Upper lobe of left lung (tissue), 6 donors: ENCODE results near the gene RBM20. TPM values are rescaled to one million over a fixed set of nuclear protein-coding genes. Genes with fewer than 3 reads are reported as not detected.

Experiments
- ATAC-seq, 2 donors: fragments of 200-7000 bp; cut with Tn5 transposase; one replicate each; pipeline ENCODE4 v1.9.1; 2022; ENCODE audit warnings: mild to moderate bottlenecking in 2 of 2, moderate library complexity in 2 of 2; ENCODE audit not compliant: low FRiP score in 2 of 2
- DNase-seq, 2 donors: peaks; one replicate each; pipeline ENCODE4 v3.0.0-alpha.2; 2019 to 2020
- H3K27ac ChIP-seq, 4 donors: fragments of 200-600 bp; sonication (generic); one replicate each; pipeline ENCODE4 v1.5.1; 2016 to 2019
- H3K27me3 ChIP-seq, 4 donors: fragments of 200-600 bp; sonication (generic); one replicate each; pipeline ENCODE4 v1.5.1; 2017 to 2019
- H3K36me3 ChIP-seq, 4 donors: fragments of 200-600 bp; sonication (generic); one replicate each; pipeline ENCODE4 v1.5.1; 2016 to 2019
- H3K4me1 ChIP-seq, 4 donors: fragments of 200-600 bp; sonication (generic); one replicate each; pipeline ENCODE4 v1.5.1; 2018 to 2019
- H3K4me3 ChIP-seq, 4 donors: fragments of 200-600 bp; sonication (generic); one replicate each; pipeline ENCODE4 v1.5.1; 2017 to 2019; ENCODE audit warnings: mild to moderate bottlenecking in 2 of 4, moderate library complexity in 1 of 4
- H3K9me3 ChIP-seq, 4 donors: fragments of 200-600 bp; sonication (generic); one replicate each; pipeline ENCODE4 v1.5.1; 2018 to 2019
- CTCF ChIP-seq, 6 experiments: fragments of 450-650 bp in 4 of 6; fragments of 200-600 bp in 2 of 6; sonication (generic) in 2 of 6; IDR thresholded peaks; one replicate each; pipeline ENCODE4 v1.5.1; 2016 to 2019; ENCODE audit warnings: antibody characterized with exemption in 6 of 6
- EP300 ChIP-seq, 4 donors: sonication (generic); formaldehyde crosslinking; IDR thresholded peaks; one replicate each; pipeline ENCODE4 v1.5.1; 2017; ENCODE audit warnings: antibody characterized with exemption in 4 of 4, control low read depth in 2 of 4
- POLR2A ChIP-seq, 4 donors: fragments of 450-650 bp; IDR thresholded peaks; one replicate each; pipeline ENCODE4 v1.5.1; 2016 to 2017; ENCODE audit warnings: antibody characterized with exemption in 4 of 4, mild to moderate bottlenecking in 2 of 4
- POLR2AphosphoS5 ChIP-seq, 2 donors: sonication (generic); formaldehyde crosslinking; IDR thresholded peaks; one replicate each; pipeline ENCODE4 v1.5.1; 2017; ENCODE audit warnings: antibody characterized with exemption in 2 of 2
- WGBS, 2 donors: methylation state at CpG; one replicate each; pipeline ENCODE4 v1.1.5; 2017 to 2018; 5-methylcytosine and 5-hydroxymethylcytosine counted together
- total RNA-seq, 6 donors: library from RNA; depleted of rRNA in 4 of 6; stranded (reverse); fragments of >200 nt in 4 of 6; gene quantifications; one replicate each; pipeline versions ENCODE4 v1.1.0 to v1.2.1, GENCODE V29; 2016 to 2021
- donor health status: DM: no; HTN: no; CAD: no; lungs with moderate emphysema.
- donor health status: DM: no; HTN: yes; CAD: no; lungs with severe emphysema.

The RBM20 gene
- total RNA-seq, 6 donors from 2014 or later, result 0.11 to 7.5 (median 1.5) TPM

GRCh38 chr10:110835841-110836240 lies 191.7 kb downstream of the RBM20 start:
- Histone ChIP-seq H3K9me3 (no peaks in the 10 kb centered on the region), H3K27ac (peak overlapping the region in 2 of 4 donors; percentile 7 to 40), H3K4me1 (peaks cover 0 to 34% (median 8%) of the 10 kb centered on the region in 4 donors), H3K27me3 (no peaks in the 10 kb centered on the region), H3K36me3 (no peaks in the 10 kb centered on the region), H3K4me3 (no peak overlapping the region)
- 66 to 71% methylated on average over 7 of the region's 7 CpGs for WGBS, 2 donors
- DNase-seq (no peak), ATAC-seq (no peak)
- TF ChIP-seq EP300 (IDR thresholded peaks at IDR 0.05), result no peak
- TF ChIP-seq CTCF (IDR thresholded peaks at IDR 0.05), result no peak
- TF ChIP-seq POLR2A (IDR thresholded peaks at IDR 0.05), result no peak
- TF ChIP-seq POLR2AphosphoS5 (IDR thresholded peaks at IDR 0.05), result no peak

- Histone ChIP-seq H3K4me1 (peaks cover 0 to 36% (median 8%) of the 10 kb centered on the region in 4 donors), H3K27ac (no peak overlapping the region), H3K9me3 (no peaks in the 10 kb centered on the region), H3K36me3 (no peaks in the 10 kb centered on the region), H3K27me3 (no peaks in the 10 kb centered on the region), H3K4me3 (no peak overlapping the region)
- TF ChIP-seq POLR2A (IDR thresholded peaks at IDR 0.05), result no peak
- no peak for TF ChIP-seq POLR2AphosphoS5 (IDR thresholded peaks at IDR 0.05)
- no peak for TF ChIP-seq CTCF (IDR thresholded peaks at IDR 0.05)
- no peak for TF ChIP-seq EP300 (IDR thresholded peaks at IDR 0.05)
- no peak for DNase-seq
- WGBS, 2 donors, result 89 to 100% methylated on average over 3 of the region's 3 CpGs
- ATAC-seq, result no peak
Measured at GRCh38 chr10:110836706-110837105, 192.6 kb downstream of the RBM20 start.

- H3K9me3 ChIP-seq, result no peaks in the 10 kb centered on the region
- TF ChIP-seq POLR2AphosphoS5 (IDR thresholded peaks at IDR 0.05) (no peak), POLR2A (IDR thresholded peaks at IDR 0.05) (no peak), CTCF (IDR thresholded peaks at IDR 0.05) (no peak), EP300 (IDR thresholded peaks at IDR 0.05) (no peak)
- no peak for ATAC-seq
- H3K4me1 ChIP-seq, result peaks cover 0 to 39% (median 11%) of the 10 kb centered on the region in 4 donors
- H3K27ac ChIP-seq, result peak overlapping the region in 1 of 4 donors; percentile 0
- no peak for DNase-seq
- H3K36me3 ChIP-seq, result no peaks in the 10 kb centered on the region
- no peaks in the 10 kb centered on the region for H3K27me3 ChIP-seq
- no peak overlapping the region for H3K4me3 ChIP-seq
- 81 to 94% methylated on average over 2 of the region's 2 CpGs for WGBS, 2 donors
Measured at GRCh38 chr10:110837418-110838171, 193.5 kb downstream of the RBM20 start.

GRCh38 chr10:110840225-110840922 lies 196.2 kb downstream of the RBM20 start:
- WGBS, 2 donors, result 59 to 62% methylated on average over 3 to 5 of the region's 5 CpGs
- Histone ChIP-seq H3K4me1 (peaks cover 0 to 43% (median 13%) of the 10 kb centered on the region in 4 donors), H3K9me3 (no peaks in the 10 kb centered on the region)

More at GRCh38 chr10:110840225-110840922, 196.2 kb downstream of the RBM20 start:
- TF ChIP-seq POLR2A (IDR thresholded peaks at IDR 0.05), result no peak
- peak in 1 of 4 donors; percentile 37 for TF ChIP-seq EP300 (IDR thresholded peaks at IDR 0.05)
- TF ChIP-seq CTCF (IDR thresholded peaks at IDR 0.05), result no peak
- TF ChIP-seq POLR2AphosphoS5 (IDR thresholded peaks at IDR 0.05), result peak in 1 of 2 donors; percentile 16
- H3K4me3 ChIP-seq, result no peak overlapping the region
- ATAC-seq (peak in 1 of 2 donors; percentile 30), DNase-seq (peak in 1 of 2 donors; percentile 88)
- peak overlapping the region in 2 of 4 donors; percentile 49 to 61 for H3K27ac ChIP-seq
- no peaks in the 10 kb centered on the region for H3K36me3 ChIP-seq
- H3K27me3 ChIP-seq, result no peaks in the 10 kb centered on the region
